HL-60 (cell line): ENCODE results near the gene TBC1D1.

Experiments used
- DNase-seq, 2 experiments: peaks; one replicate each; pipeline ENCODE4 v3.0.0-alpha.2; 2010 to 2020; ENCODE audit warnings: low read depth in 1 of 2, low spot score in 1 of 2
- H3K27ac ChIP-seq: fragments of 250-450 bp; sonication (Bioruptor Pico); replicated peaks from 2 replicates; pipeline ENCODE4 v1.5.1; 2020; ENCODE audit warnings: mild to moderate bottlenecking, moderate library complexity
- H3K27me3 ChIP-seq: fragments of 250-450 bp; sonication (Bioruptor Pico); 2 replicates; pipeline ENCODE4 v1.5.1; 2021; ENCODE audit warnings: mild to moderate bottlenecking, moderate library complexity; ENCODE audit not compliant: insufficient read depth, poor library complexity, severe bottlenecking
- H3K4me3 ChIP-seq: replicated peaks from 2 replicates; pipeline ENCODE4 v1.5.1; 2011; ENCODE audit warnings: mild to moderate bottlenecking, control low read depth, low read length; ENCODE audit not compliant: insufficient read depth
- CTCF ChIP-seq: IDR thresholded peaks from one replicate; pipeline ENCODE4 v1.5.1; 2011; ENCODE audit warnings: low read length, control low read depth, inconsistent platforms; ENCODE audit not compliant: insufficient read depth
- GABPA ChIP-seq: IDR thresholded peaks from 2 replicates; pipeline ENCODE4 v1.6.1; 2012; ENCODE audit warnings: low read depth
- POLR2AphosphoS5 ChIP-seq: IDR thresholded peaks from 2 replicates; pipeline ENCODE4 v1.6.1; 2012; ENCODE audit warnings: low read depth
- REST ChIP-seq: IDR thresholded peaks from 2 replicates; pipeline ENCODE4 v1.6.1; 2012; ENCODE audit warnings: low read depth; ENCODE audit not compliant: insufficient replicate concordance
- SPI1 ChIP-seq: IDR thresholded peaks from 2 replicates; pipeline ENCODE4 v1.6.1; 2012; ENCODE audit warnings: low read depth, mild to moderate bottlenecking, borderline replicate concordance

Gene TBC1D1

GRCh38 chr4:37847311-37847884 is 43.5 kb upstream of the TBC1D1 start:
- Histone ChIP-seq H3K27ac (no peak overlapping the region), H3K4me3 (no peak overlapping the region), H3K27me3 (no peaks in the 10 kb centered on the region)
- no peak for TF ChIP-seq POLR2AphosphoS5
- TF ChIP-seq REST: no peak
- TF ChIP-seq SPI1: no peak
- TF ChIP-seq CTCF: no peak
- no peak for TF ChIP-seq GABPA
- DNase-seq: no peak

- no peak for TF ChIP-seq GABPA
- no peak for TF ChIP-seq CTCF
- no peak for TF ChIP-seq SPI1
- TF ChIP-seq REST: no peak
- TF ChIP-seq POLR2AphosphoS5: no peak
- Histone ChIP-seq H3K27me3 (no peaks in the 10 kb centered on the region), H3K4me3 (no peak overlapping the region), H3K27ac (no peak overlapping the region)
- DNase-seq: no peak
These were observed 38.5 kb upstream of the TBC1D1 start for GRCh38 chr4:37852376-37852775.

GRCh38 chr4:37858112-37858511 is 32.8 kb upstream of the TBC1D1 start:
- Histone ChIP-seq H3K4me3 (no peak overlapping the region), H3K27ac (no peak overlapping the region), H3K27me3 (no peaks in the 10 kb centered on the region)
- TF ChIP-seq CTCF (no peak), POLR2AphosphoS5 (no peak), GABPA (no peak), REST (no peak), SPI1 (no peak)
- no peak for DNase-seq
